ENCODE results near the gene NCOA5.

Gene NCOA5

DNA sequence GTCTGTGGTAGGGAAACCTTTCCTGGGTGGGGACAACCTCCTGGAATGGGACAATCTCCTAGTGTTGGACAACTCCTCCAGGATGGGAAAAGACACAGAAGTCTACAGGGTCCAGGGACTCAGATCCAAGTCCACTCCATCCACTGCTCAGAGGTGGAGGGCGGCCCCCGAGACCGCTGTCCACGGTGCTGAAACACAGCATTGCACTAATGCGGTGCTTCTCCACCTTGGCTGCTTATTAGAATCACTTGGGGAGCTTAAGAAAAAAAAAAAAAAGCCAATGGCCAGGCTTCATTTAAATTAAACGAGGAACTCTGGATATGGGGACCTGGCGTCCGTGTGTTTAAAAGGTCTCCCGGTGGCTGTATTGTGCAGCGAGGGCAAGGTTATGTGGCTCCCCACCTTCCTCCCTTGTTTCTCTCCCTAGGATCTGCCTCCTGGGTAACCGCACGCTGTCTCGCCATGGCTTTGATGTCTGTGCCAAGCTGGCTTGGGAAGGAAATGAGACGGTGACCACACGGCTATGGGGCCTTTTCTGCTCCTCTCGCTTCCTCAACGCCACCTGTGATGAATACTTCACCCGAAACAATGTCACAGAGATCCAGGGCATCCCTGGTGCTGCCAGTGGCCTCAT is 48.7 kb downstream of the NCOA5 start:
- H3K27ac ChIP-seq: no peak overlapping the region
- no peak overlapping the region for H3K4me3 ChIP-seq
- TF ChIP-seq, protein P1, sequence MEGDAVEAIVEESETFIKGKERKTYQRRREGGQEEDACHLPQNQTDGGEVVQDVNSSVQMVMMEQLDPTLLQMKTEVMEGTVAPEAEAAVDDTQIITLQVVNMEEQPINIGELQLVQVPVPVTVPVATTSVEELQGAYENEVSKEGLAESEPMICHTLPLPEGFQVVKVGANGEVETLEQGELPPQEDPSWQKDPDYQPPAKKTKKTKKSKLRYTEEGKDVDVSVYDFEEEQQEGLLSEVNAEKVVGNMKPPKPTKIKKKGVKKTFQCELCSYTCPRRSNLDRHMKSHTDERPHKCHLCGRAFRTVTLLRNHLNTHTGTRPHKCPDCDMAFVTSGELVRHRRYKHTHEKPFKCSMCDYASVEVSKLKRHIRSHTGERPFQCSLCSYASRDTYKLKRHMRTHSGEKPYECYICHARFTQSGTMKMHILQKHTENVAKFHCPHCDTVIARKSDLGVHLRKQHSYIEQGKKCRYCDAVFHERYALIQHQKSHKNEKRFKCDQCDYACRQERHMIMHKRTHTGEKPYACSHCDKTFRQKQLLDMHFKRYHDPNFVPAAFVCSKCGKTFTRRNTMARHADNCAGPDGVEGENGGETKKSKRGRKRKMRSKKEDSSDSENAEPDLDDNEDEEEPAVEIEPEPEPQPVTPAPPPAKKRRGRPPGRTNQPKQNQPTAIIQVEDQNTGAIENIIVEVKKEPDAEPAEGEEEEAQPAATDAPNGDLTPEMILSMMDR (IDR thresholded peaks at IDR 0.05): no peak
- no peak for DNase-seq (ENCODE audit: low spot score)

DNA sequence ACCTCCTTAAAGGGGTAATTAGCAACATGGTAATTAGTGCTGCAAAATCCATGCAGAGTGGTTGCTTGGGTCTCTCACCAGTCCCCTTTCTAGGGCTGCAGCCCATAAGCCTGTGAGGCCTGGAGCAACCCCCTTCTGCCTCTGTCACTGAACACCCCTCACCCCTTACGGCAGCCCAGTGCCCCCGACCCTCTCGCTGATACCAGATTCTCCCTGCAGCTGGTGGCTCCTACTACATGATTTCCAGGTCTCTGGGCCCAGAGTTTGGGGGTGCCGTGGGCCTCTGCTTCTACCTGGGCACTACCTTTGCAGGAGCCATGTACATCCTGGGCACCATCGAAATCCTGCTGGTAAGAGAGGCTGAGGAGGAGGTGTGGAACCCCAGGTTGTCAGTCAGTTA is 52.7 kb downstream of the NCOA5 start:
- DNase-seq (ENCODE audit: low spot score): no peak
- Histone ChIP-seq H3K27ac (no peak overlapping the region), H3K4me3 (no peak overlapping the region)
- TF ChIP-seq, protein P1 (IDR thresholded peaks at IDR 0.05): no peak

DNA sequence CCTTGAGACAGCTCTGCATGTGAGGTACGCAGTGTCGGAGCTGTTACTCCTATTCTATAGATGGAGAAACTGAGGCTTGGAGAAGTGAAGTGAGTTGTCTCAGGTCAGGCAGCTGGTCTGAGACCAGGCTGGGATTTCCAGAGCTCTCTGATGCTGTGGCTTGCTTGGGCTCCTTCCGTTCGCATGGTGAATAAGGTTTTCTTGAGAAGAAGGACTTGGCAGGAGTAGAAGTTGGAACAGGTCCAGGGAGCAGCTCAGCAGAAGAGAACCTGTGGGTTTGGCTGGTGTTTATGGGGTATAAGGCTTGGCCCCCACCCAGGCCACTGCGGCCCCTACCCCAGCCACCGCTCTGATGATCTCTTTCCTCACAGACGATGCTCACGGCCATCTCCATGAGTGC is 53.4 kb downstream of the NCOA5 start:
- no peak for DNase-seq (ENCODE audit: low spot score)
- H3K4me3 ChIP-seq: no peak overlapping the region
- TF ChIP-seq, protein P1 (IDR thresholded peaks at IDR 0.05): no peak
- H3K27ac ChIP-seq: no peak overlapping the region

- TF ChIP-seq, protein P1 (IDR thresholded peaks at IDR 0.05): no peak
- Histone ChIP-seq H3K4me3 (no peak overlapping the region), H3K27ac (no peak overlapping the region)
- no peak for DNase-seq (ENCODE audit: low spot score)
These were observed 54.0 kb downstream of the NCOA5 start for GRCh38 chr20:46035713-46036112.

DNA sequence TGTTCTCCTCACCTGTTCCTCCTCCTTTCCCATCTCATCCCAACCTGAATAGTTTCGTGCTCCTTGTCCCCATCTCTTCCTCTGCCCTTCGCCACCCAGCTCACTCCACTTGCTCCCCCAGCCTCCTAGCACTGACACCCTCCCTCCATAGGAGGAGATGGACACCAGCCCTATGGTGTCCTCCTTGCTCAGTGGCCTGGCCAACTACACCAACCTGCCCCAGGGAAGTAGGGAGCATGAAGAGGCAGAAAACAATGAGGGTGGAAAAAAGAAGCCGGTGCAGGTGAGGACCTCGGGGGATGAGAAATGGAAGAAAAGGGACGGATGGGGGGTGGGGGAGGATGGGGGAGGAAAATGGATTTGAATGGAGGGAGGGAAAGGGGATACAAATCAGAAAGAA is 54.5 kb downstream of the NCOA5 start:
- Histone ChIP-seq H3K27ac (no peak overlapping the region), H3K4me3 (no peak overlapping the region)
- TF ChIP-seq, protein P1 (IDR thresholded peaks at IDR 0.05): no peak
- DNase-seq (ENCODE audit: low spot score): no peak

GRCh38 chr20:46034039-46034438 is 55.7 kb downstream of the NCOA5 start:
- TF ChIP-seq, protein P1 (IDR thresholded peaks at IDR 0.05): no peak
- H3K27ac ChIP-seq: no peak overlapping the region
- no peak for DNase-seq (ENCODE audit: low spot score)

GRCh38 chr20:46031701-46032254 is 58.0 kb downstream of the NCOA5 start:
- TF ChIP-seq, protein P1 (IDR thresholded peaks at IDR 0.05): no peak
- Histone ChIP-seq H3K4me3 (no peak overlapping the region), H3K27ac (no peak overlapping the region)
- no peak for DNase-seq (ENCODE audit: low spot score)

More at GRCh38 chr20:46034039-46034438, 55.7 kb downstream of the NCOA5 start:
- no peak overlapping the region for H3K4me3 ChIP-seq

Data from coronary artery (tissue), 2 donors.